PC-3 (cell line): ENCODE measurements around the gene CPE. TPM values are rescaled to one million over a fixed set of nuclear protein-coding genes. Genes with fewer than 3 reads are reported as not detected.

Experiments used
- ATAC-seq: fragments of 200-7000 bp; cut with Tn5 transposase; 2 replicates; pipeline ENCODE4 v1.9.1; 2020; ENCODE audit warnings: mild to moderate bottlenecking, moderate library complexity
- BruUV-seq: library from RNA; stranded (reverse); fragments of 400-500 nt; replicated peaks from 2 replicates; lab custom pipeline; 2021; lab: Mats Ljungman, UMichigan
- CTCF ChIA-PET: fragments of 300-600 bp; sonication (Branson Sonifier 250); formaldehyde crosslinking; loops from one replicate; lab custom pipeline; 2022; ENCODE audit warnings: antibody characterized with exemption; lab: Charles Lee
- POLR2A ChIA-PET: fragments of 300-600 bp; sonication (Branson Sonifier 250); formaldehyde crosslinking; loops from one replicate; lab custom pipeline; 2022; ENCODE audit warnings: antibody characterized with exemption; ENCODE audit not compliant: unreplicated experiment; lab: Charles Lee
- DNase-seq: peaks from one replicate; pipeline ENCODE4 v3.0.0-alpha.2; 2015
- H2AFZ ChIP-seq: fragments of 300-600 bp; sonication (generic); 2 replicates; pipeline ENCODE4 v1.6.0; 2016; ENCODE audit warnings: antibody characterized with exemption, low read length
- H3F3A ChIP-seq: fragments of 300-600 bp; sonication (generic); one replicate; pipeline ENCODE4 v1.6.0; 2017; ENCODE audit warnings: antibody characterized with exemption, low read length, control low read depth, mild to moderate bottlenecking; ENCODE audit not compliant: unreplicated experiment
- H3K27ac ChIP-seq: fragments of 300-600 bp; sonication (generic); 2 replicates; pipeline ENCODE4 v1.5.1; 2016; ENCODE audit warnings: mild to moderate bottlenecking, low read length
- H3K27me3 ChIP-seq: fragments of 300-600 bp; sonication (generic); 2 replicates; pipeline ENCODE4 v1.6.1; 2016; ENCODE audit warnings: low read length, mixed read lengths
- H3K36me3 ChIP-seq: fragments of 300-600 bp; sonication (generic); 2 replicates; pipeline ENCODE4 v1.6.1; 2016; ENCODE audit warnings: low read depth, mixed run types, low read length, mixed read lengths
- H3K4me1 ChIP-seq: fragments of 300-600 bp; sonication (generic); 2 replicates; pipeline ENCODE4 v1.5.1; 2016; ENCODE audit warnings: low read length; ENCODE audit not compliant: insufficient read depth
- H3K4me2 ChIP-seq: fragments of 300-600 bp; sonication (generic); 2 replicates; pipeline ENCODE4 v1.6.0; 2016; ENCODE audit warnings: low read length
- H3K4me3 ChIP-seq: fragments of 300-600 bp; sonication (generic); 2 replicates; pipeline ENCODE4 v1.5.1; 2016; ENCODE audit warnings: mild to moderate bottlenecking, low read length, mixed read lengths
- H3K79me2 ChIP-seq: fragments of 300-600 bp; sonication (generic); 2 replicates; pipeline ENCODE4 v1.6.1; 2017; ENCODE audit warnings: low read length, mixed read lengths
- H3K9ac ChIP-seq: fragments of 300-600 bp; sonication (generic); 2 replicates; pipeline ENCODE4 v1.6.0; 2016; ENCODE audit warnings: mild to moderate bottlenecking, low read length
- H3K9me2 ChIP-seq: fragments of 300-600 bp; sonication (generic); replicated peaks from 2 replicates; pipeline ENCODE4 v1.6.1; 2016; ENCODE audit warnings: mixed run types, low read length, mixed read lengths
- H3K9me3 ChIP-seq: fragments of 300-600 bp; sonication (generic); 2 replicates; pipeline ENCODE4 v1.6.1; 2016; ENCODE audit warnings: low read length, mixed read lengths
- H4K20me1 ChIP-seq: fragments of 300-600 bp; sonication (generic); 2 replicates; pipeline ENCODE4 v1.6.1; 2016; ENCODE audit warnings: low read length, mixed read lengths
- CTCF ChIP-seq: fragments of 300-600 bp; sonication (generic); conservative IDR thresholded peaks from 2 replicates; pipeline ENCODE4 v1.5.1; 2017; ENCODE audit warnings: antibody characterized with exemption, low read depth, mild to moderate bottlenecking, low read length
- EZH2 ChIP-seq: fragments of 300-600 bp; sonication (generic); IDR thresholded peaks from one replicate; pipeline ENCODE4 v1.6.1; 2017; ENCODE audit warnings: antibody characterized with exemption, mild to moderate bottlenecking, low read length; ENCODE audit not compliant: unreplicated experiment
- EZH2phosphoT487 ChIP-seq: fragments of 300-600 bp; sonication (generic); IDR thresholded peaks from 2 replicates; pipeline ENCODE4 v1.6.1; 2018; ENCODE audit warnings: mild to moderate bottlenecking, antibody characterized with exemption, low read length, borderline replicate concordance
- intact Hi-C: fragments of 100-400 bp; cut with micrococcal nuclease; formaldehyde crosslinking; loops from 2 replicates; pipeline ENCODE4 v1.9.0; 2023
- total RNA-seq: library from RNA; depleted of rRNA; stranded (reverse); fragments of >200 nt; gene quantifications from 2 replicates; pipeline ENCODE4 v1.2.3, GENCODE V29; 2014

The CPE gene
- total RNA-seq, 1 experiment from 2014 or later: 15.5 TPM

- no peak overlapping the region for H3K9ac ChIP-seq
- no peaks in the 10 kb centered on the region for H3K79me2 ChIP-seq
- no peaks in the 10 kb centered on the region for H3F3A ChIP-seq
- intact Hi-C loops: no loop called here
- H3K4me1 ChIP-seq: no peaks in the 10 kb centered on the region
- H3K9me2 ChIP-seq: no peaks in the 10 kb centered on the region
- H3K4me2 ChIP-seq: no peak overlapping the region
- H3K9me3 ChIP-seq: no peaks in the 10 kb centered on the region
- H4K20me1 ChIP-seq: no peaks in the 10 kb centered on the region
- H3K4me3 ChIP-seq: no peak overlapping the region
- POLR2A ChIA-PET: no interaction called here
- no peak overlapping the region for H3K27ac ChIP-seq
- BruUV-seq: no TSS peak
- TF ChIP-seq EZH2 (no peak), EZH2phosphoT487 (no peak), CTCF (no peak)
- ATAC-seq (no peak), DNase-seq (no peak)
- no peaks in the 10 kb centered on the region for H3K36me3 ChIP-seq
- H3K27me3 ChIP-seq: no peaks in the 10 kb centered on the region
- no peak overlapping the region for H2AFZ ChIP-seq
- CTCF ChIA-PET: no interaction called here
These were observed 46.8 kb downstream of the CPE start for GRCh38 chr4:165425629-165426028.

DNA sequence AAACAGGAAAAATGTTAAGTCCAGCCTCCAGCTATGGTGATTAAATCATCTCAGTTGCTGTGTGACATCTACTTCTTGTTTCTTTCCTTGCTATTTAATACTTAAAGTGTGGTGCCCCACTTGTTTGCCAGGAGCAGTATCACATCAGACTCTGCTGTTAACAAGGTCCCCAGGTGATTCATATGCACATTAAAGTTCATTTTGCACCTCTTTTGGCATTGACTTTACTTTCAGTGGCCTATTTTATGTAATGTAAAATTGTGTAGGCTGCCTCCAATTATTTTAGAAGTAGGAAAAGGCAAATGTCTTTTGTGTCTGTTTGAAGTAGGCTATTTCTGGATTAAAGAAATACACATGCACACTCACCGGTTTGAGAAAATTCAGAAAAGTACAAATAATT, 47.5 kb downstream of the CPE start:
- H3K79me2 ChIP-seq: no peaks in the 10 kb centered on the region
- no peaks in the 10 kb centered on the region for H3K4me1 ChIP-seq
- H3K27ac ChIP-seq: no peak overlapping the region
- no peak overlapping the region for H2AFZ ChIP-seq
- H3F3A ChIP-seq: no peaks in the 10 kb centered on the region
- DNase-seq: no peak
- H3K4me3 ChIP-seq: no peak overlapping the region
- no peak overlapping the region for H3K4me2 ChIP-seq
- H3K9me3 ChIP-seq: no peaks in the 10 kb centered on the region
- no peaks in the 10 kb centered on the region for H3K36me3 ChIP-seq
- no peaks in the 10 kb centered on the region for H3K27me3 ChIP-seq
- H3K9ac ChIP-seq: no peak overlapping the region
- intact Hi-C loops: no loop called here
- BruUV-seq: no TSS peak
- no peak for TF ChIP-seq EZH2phosphoT487
- TF ChIP-seq EZH2: no peak
- TF ChIP-seq CTCF: no peak
- CTCF ChIA-PET: no interaction called here
- no peaks in the 10 kb centered on the region for H4K20me1 ChIP-seq
- ATAC-seq: no peak
- no peaks in the 10 kb centered on the region for H3K9me2 ChIP-seq
- POLR2A ChIA-PET: no interaction called here

GRCh38 chr4:165426823-165427222, 48.0 kb downstream of the CPE start:
- Histone ChIP-seq H3K9me2 (no peaks in the 10 kb centered on the region), H2AFZ (no peak overlapping the region), H3K79me2 (no peaks in the 10 kb centered on the region), H3K4me3 (no peak overlapping the region), H3K4me2 (no peak overlapping the region), H4K20me1 (no peaks in the 10 kb centered on the region), H3K4me1 (no peaks in the 10 kb centered on the region), H3K9ac (no peak overlapping the region), H3K9me3 (no peaks in the 10 kb centered on the region), H3F3A (no peaks in the 10 kb centered on the region), H3K36me3 (no peaks in the 10 kb centered on the region), H3K27me3 (no peaks in the 10 kb centered on the region), H3K27ac (no peak overlapping the region)
- ChIA-PET CTCF (no interaction called here), POLR2A (no interaction called here)
- no TSS peak for BruUV-seq
- TF ChIP-seq EZH2 (no peak), EZH2phosphoT487 (no peak), CTCF (no peak)
- intact Hi-C loops: no loop called here
- DNase-seq: no peak
- ATAC-seq: no peak
